NCI-H2081 (cell line): ENCODE results near the gene IPO13.

Source experiments
- DNase-seq, 2 experiments: peaks; one replicate each; lab custom pipeline; 2025; lab: John Stamatoyannopoulos, UW

The IPO13 gene

DNA sequence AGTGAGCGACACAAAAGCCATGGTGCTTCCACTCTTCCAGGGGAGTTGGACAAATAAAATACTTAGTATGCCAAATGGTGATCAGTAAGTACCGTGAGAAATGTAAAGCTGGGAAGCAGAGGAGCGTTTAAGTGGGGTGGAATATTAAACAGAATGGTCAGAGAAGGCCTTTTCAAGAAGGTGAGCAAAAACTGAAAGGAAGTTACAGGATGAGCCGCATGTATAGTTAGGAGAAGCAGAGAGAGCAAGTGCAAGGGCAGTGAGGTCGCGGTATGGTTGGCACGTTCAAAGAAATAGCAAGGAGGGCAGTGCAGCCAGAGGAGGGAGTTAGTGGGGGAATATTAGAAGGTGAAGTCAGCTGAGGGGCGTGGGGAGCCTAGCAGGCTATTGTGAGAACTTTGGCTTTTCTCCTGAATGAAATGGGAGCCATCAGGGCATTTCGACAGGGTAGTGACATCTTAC, 27.3 kb downstream of the IPO13 start:
- no peak for DNase-seq

DNA sequence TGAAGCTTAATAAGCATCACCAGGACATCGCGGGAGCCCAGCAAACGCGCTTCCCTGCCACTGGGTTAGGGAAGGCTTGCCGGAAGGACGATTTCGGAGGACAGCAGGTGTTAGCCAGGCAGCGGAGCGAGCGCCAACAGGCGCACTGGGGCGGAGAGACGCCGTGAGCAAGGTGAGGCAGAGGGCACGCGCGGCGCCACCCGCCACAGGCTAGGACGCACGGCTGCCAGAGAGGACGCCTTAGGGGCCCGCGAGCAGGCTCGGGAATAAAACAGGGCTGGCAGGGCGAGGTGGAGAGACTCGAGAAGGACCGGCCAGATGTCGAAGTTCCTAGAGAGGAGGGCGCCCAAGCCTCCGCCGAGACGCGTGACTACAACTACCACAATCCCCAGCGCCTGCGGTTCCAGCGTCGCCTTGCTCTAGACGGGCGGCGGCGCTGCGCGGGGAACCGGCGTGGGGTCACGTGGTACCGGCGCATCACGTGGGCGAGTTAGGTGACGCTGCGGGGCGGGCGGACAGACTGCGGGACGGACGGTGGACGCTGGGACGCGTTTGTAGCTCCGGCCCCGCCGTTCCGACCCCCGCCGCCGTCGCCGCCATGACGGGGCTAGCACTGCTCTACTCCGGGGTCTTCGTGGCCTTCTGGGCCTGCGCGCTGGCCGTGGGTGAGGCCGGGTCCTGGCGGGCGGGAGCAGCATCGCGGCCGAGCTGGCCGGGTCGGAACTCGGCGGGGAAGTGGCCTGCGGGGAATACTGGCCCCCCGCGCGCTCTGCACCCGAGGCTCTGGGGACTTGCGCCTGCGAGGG, 27.9 kb downstream of the IPO13 start, which contains the start of gene ATP6V0B:
TSS of gene ATP6V0B (plus strand) at position 518 of the 806 bp plus-strand sequence. CDS start at position 599, 81 bp downstream.
- DNase-seq, result peak; percentile 98

DNA sequence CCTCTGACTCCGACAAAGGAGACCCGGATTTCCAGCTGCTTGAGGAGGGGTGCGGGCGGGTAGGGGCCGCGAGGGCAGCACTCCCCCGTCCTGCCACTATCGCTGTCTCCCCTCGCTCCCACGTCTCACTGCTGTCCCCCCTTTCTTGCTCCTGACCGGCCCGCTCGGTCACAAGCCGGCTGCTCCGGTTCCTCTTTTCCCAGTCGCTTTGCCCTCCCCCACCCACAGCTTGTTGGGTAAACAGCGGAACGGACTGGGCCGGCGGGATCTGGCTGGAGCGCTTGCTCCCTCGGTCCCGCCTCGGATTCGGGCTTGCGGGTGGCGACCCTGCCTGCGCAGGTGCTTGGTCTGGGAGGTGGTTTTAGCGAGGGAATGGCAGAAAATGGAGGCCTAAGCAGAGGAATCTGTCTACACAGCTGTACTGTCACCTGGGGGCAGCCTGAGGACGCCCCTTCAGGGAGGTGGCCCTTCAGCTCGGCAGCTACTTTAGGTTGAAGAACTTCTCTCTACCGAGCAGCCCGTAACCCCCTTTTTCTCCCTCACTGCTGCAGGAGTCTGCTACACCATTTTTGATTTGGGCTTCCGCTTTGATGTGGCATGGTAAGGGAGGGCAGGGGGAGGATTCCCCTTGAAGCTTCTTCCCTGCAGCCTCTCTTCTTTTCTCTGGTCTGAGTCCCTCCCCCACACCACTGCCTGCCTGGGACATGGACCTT, 28.7 kb downstream of the IPO13 start:
- peak in 1 of 2 experiments; percentile 20 for DNase-seq

DNA sequence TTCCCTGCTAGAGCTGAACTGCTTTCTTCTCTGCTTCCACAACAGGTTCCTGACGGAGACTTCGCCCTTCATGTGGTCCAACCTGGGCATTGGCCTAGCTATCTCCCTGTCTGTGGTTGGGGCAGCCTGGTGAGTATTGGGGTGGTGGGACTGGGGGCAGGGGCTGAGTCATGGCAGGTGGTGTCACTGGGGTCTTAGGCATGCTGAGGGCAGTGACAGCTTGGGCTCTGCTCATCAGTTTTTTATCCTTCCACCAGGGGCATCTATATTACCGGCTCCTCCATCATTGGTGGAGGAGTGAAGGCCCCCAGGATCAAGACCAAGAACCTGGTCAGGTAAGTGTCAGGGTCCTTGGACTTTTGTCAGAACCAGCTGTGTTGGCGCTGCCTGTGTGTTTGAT, 29.3 kb downstream of the IPO13 start:
- DNase-seq, result no peak

DNA sequence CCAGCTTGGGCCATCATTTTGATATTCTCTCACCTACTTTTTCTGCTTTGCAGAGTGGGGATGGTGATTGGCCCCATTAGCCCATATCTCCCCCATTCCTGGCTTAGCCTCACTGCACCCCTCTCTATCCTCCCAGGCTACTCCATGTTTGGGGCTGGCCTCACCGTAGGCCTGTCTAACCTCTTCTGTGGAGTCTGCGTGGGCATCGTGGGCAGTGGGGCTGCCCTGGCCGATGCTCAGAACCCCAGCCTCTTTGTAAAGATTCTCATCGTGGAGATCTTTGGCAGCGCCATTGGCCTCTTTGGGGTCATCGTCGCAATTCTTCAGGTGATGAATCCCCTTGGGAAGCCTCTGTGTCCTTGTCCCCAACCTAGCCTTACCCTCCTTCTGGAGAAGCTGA, 30.1 kb downstream of the IPO13 start:
- DNase-seq, result no peak

DNA sequence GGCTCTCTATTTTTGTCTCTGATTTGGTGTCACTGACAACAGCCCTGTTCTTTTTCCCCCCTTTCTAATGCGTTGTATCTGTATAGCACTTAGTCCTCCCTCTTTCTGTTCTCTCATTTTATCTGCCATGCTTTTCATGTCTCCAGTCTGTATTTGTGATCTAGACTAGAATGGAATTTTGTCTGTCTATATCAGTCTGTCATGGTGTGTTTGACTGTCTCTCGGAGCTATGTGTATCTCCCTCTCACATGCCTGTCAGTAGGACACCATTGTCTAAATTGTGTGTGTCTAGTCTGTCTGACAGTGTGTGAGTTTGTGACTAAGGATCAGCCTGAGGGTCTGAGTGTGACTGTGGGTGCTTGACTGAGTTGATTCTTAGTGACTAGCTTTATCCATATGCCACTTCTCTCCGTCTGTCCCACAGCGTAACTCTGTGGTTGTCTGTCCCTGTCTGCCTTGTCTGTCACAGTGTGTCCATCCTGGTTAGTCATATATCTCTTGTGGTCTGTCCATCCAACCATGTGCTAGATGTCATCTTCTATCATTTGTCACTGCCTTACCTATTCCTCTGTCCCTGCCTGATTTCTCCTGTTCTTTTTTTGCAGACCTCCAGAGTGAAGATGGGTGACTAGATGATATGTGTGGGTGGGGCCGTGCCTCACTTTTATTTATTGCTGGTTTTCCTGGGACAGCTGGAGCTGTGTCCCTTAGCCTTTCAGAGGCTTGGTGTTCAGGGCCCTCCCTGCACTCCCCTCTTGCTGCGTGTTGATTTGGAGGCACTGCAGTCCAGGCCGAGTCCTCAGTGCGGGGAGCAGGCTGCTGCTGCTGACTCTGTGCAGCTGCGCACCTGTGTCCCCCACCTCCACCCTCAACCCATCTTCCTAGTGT, 30.9 kb downstream of the IPO13 start:
- no peak for DNase-seq

DNA sequence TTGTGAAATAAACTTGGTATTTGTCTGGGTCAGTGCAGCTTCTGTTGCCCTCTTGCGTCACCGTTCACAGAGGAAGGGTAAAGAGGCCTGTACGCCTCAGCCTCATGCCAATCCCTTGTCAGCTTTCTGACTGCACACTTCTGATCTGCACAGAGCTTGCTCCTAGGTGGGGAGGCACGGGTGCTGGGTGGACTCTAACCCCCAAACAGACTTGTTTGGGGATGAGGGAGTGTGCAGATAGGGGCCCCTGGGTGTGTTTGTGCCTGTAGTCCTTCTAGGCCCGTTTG, 31.5 kb downstream of the IPO13 start:
- DNase-seq, result no peak

DNA sequence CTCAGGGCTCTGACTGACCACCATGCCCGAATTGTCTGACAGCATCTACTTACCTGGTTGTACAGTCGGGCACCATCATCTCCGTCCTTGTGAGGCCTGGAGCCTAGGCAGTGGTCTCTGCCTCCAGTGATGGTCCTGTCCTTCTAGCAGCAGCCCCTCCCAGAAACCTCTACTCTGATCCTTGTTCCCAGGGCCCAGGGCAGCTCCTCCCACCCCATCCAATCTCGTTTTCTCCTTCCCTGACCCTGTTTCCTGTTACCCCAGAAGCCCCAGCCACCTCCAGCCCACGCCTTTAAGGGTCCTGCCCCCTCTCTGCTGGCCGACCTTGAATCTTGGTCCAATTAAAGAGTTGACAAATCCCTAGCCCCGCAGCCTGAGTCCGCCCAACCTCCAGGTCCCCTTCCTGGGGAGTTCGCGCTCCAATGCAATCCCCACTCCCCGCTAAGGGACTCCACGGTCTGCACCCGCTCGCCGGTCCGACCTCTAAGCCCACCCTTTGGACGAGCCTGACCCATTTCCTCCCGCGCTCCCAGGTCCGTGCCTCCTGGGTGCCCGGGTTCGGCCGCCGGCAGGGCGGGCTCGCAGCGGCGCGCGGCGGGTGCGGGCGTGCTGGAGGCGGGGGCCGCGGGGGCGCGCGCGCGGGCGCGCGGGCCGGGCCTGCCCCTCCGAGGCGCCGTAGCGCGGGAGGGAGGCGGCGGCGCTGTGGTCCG, 32.0 kb downstream of the IPO13 start, which contains the start of gene B4GALT2:
TSS of gene B4GALT2 (plus strand) at position 660 of the 710 bp plus-strand sequence. CDS start 1,951 bp downstream, outside the sequence.
- peak; percentile 56 to 73 for DNase-seq

DNA sequence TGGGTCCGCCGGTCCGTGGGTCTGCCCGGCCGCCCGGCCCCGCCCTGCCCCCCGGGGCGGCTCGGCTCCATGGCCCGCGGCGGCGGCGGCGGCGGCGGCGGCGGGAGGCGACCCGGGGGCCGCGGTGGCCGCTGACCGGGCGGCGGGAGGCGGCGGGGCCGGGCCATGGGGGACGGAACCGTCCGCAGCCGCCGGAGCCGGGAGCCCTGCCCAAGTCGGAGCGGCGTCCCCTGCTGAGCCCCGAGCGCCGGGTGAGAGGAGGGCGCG, 32.4 kb downstream of the IPO13 start:
- no peak for DNase-seq

DNA sequence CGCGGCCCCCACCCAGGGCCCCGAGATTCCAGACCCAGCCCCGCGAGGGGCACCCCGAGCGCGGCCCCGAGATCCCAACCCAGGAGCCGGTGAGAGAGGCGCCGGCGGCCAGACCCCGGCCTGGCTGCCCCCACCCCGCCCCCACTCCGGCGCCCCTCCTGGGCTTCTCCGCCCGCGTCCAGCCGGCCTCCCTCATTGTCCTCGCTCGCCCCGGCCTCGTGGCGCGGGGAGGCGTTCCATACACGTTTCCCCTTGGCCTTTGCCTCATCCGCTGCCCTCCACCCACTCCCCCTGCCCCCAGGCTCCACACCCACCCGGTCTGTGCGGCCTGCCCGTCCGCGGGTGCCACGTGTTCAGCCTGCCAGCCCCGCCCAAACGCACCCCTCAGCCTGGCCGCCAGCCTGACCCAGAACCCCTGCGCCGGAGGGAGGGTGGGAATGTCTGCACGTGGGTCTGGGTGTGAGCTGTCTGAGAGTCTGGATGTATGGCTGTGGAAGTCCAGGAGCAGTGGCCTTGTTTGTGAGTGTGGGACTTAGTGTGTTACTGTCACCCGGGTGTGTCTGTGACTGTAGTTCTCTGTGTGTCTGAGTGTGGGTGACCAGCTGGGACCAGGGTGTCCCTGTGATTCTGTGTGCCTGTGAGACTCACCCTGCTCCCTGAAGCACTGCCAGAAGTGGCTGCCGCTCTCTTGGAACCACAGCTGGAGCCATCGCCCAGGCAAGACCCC, 32.9 kb downstream of the IPO13 start:
- peak; percentile 16 to 44 for DNase-seq

DNA sequence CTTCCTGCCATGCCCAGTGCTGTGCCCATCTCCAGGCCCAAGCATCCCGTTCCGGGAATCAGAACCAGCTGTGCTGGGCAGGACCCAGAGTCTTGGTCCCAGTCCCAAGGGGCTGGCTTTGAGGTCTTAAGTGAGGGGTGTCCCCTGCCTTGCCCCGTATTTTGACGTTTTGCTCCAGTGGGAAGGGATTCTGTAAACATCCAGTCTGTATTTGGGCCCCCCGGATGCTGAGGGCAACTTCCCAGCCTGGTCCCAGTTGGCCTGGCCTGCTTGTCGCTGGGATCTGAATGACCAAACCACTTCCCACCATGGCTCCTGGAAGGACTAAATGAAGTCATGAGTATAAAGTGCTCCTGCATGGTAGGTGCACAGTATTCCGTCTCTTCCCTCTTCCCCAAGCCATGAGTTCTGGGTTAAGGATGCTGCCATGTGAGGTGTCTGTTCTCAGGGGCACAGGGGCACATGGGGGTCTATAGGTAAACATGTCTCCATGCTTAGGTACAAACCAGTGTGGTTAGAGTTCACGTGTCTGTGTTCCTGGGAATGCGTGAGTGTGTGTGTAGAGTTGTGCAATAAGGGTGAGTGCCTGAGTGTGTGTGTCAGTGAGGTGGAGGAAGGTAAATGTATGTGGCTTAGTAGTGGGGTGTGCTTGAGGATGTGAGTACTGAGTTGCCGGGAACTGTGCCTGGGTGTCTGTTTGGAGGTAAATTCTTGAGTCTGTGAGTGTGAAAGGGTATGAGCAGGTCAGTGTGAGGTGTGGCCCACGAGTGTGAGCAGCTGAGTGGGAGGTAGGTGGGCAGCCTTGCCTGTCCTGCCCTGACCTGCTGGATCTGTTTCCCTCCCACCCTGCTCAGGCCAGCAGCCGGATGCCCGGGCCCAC, 33.7 kb downstream of the IPO13 start:
- DNase-seq, result no peak

DNA sequence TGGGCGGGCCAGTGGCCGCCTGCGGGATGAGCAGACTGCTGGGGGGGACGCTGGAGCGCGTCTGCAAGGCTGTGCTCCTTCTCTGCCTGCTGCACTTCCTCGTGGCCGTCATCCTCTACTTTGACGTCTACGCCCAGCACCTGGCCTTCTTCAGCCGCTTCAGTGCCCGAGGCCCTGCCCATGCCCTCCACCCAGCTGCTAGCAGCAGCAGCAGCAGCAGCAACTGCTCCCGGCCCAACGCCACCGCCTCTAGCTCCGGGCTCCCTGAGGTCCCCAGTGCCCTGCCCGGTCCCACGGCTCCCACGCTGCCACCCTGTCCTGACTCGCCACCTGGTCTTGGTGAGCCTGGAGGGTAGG, 34.4 kb downstream of the IPO13 start:
- no peak for DNase-seq

DNA sequence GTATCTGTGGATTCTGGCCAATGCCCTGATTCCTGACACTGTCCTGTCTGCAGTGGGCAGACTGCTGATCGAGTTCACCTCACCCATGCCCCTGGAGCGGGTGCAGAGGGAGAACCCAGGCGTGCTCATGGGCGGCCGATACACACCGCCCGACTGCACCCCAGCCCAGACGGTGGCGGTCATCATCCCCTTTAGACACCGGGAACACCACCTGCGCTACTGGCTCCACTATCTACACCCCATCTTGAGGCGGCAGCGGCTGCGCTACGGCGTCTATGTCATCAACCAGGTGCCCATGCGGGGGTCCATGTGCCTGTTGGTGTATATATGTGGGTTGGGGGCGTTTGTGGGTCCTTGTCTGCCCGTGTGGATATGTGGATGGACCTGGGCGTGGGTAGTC, 34.9 kb downstream of the IPO13 start:
- DNase-seq, result no peak

DNA sequence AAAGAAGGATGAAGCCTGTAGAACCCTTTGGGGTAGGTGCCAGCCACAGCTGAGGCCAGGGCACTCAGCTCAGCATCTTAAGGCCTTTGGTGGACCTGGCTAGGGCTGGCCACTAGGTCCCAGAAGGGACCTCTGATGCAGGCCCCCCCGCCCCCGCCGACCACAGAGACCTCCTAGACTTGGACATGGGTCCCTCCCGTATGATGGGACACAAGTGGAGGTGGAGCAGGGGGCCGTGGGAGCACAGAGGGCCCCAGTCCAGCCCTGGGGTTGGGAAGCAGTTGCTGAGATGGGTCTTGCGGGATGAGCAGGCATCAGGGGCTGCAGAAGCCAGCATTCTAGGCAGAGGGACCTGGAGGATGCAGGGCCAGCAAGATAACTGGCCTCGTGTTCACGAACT, 35.5 kb downstream of the IPO13 start:
- no peak for DNase-seq

DNA sequence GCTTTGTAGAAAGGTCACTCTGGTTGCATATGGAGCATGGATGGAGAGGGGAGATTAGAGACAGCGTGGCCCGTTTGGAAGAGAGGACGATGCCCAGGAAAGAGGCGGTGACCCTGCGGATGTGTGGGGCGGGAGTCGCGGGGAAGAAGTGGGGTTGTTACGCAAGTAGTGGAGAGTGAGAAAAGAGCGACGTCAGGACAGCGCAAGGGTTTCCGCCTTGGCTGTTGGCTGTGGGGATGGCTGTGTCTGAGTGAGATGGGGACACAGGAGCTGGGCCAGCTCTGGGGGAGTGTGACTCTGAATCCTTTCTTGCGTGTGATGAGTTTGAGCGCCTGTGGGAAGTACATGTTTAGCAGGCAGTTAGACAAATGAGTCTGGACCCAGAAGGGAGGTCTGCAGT, 36.1 kb downstream of the IPO13 start:
- DNase-seq, result no peak

DNA sequence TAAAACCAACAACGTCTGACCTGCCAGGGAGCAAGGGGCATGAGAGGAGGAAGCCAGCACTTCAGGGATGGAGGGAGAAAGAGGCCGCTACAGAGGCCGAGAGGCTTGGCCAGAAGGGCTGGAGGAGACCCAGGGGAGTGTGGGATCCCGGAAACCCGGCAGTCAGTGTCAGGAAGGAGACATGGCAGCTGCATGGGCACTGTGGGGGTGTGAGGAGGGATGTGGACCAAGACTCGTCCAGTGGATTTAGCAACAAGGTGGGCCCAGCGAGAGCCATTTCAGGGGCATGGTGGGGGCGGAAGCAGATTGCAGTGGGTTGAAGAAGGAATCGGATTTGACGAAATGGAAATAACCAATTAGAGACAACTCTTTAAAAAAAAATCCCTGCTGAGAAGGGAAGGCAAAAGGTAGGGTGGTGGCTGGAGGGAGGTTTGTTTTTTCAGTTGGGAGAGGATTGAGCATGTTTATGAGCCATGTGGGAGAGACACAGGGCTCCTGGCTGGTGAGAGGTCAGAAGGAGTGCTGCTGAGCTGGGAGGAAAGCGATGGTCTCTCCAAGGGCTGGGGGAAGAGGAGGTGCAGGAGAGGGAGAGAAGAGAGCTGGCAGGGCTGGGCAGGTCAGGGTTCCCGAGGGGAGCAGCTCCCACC, 36.6 kb downstream of the IPO13 start:
- DNase-seq, result no peak

DNA sequence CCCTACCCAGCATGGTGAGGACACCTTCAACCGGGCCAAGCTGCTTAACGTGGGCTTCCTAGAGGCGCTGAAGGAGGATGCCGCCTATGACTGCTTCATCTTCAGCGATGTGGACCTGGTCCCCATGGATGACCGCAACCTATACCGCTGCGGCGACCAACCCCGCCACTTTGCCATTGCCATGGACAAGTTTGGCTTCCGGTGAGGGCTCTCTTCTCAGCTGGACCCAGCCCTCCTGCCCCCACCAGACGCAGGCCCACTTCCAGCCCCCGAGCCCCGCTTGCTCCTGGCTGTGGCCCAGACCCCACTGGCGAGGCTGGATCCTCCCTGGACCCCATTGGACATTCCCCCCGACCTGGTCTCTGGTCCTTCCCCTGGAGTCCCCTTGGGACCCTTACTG, 38.1 kb downstream of the IPO13 start:
- no peak for DNase-seq

DNA sequence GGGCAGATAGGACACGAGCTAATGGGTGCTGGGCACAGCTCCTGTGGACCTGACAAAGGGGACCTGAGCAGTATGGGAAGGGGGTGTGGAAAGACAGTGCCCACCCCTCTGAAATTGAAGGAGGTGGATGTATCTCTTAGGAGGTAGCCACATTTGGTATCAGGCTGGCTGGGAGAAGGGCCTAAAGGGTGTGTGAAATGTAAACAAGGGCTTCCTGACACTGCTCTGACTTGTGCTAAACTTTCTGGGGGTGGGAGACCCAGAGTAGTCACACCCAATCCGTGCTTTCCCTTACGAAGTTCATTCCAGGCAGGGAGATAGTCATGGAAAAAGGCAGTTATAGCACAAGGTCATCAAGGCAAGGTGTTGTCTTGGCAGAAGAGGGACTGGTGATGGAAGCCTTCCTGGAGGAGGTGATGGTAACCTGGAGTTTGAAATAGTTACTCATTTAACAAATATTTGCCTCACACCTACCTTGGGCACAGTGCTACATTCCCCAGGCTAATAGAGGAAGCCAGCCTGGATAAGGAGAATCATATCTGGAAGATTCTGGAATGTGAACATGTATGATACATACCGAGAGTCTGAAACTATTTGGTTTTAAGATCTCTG, 39.3 kb downstream of the IPO13 start:
- no peak for DNase-seq

DNA sequence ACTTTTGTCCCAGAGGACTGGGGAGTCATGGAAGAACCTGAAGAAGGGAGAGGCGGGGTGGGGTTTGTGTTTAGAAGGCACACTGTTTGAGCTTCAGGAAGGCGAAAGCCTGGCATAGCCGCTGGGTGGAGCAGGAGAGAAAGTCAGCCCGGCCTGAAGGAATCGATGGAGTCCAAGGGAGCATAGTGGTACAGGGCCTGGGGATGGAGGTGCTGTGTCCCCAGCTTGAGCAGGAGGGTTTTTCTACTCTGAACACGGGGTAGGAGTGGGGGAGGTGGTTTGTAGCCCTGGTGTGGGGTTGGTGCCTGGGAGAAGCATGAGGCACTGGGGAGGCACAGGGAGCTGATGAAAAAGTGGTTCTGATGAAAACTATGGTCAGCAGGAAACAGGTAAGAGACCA, 40.0 kb downstream of the IPO13 start:
- no peak for DNase-seq
